GM19099 (cell line): Measurements from ENCODE around the gene EME2.

Experiments
- POLR2A ChIP-seq: IDR thresholded peaks from 3 replicates; pipeline ENCODE4 v1.6.1; 2011; ENCODE audit warnings: low read depth; ENCODE audit not compliant: insufficient read length; ENCODE audit errors: extremely low read depth

EME2 gene

GRCh38 chr16:1772362-1772907 lies at the start of gene EME2:
EME2 (plus strand) TSS chr16:1772810; CDS start chr16:1773228, 418 bp downstream.
- TF ChIP-seq POLR2A: no peak

GRCh38 chr16:1723450-1724147 lies 49.0 kb upstream of the EME2 start:
- TF ChIP-seq POLR2A: no peak

DNA sequence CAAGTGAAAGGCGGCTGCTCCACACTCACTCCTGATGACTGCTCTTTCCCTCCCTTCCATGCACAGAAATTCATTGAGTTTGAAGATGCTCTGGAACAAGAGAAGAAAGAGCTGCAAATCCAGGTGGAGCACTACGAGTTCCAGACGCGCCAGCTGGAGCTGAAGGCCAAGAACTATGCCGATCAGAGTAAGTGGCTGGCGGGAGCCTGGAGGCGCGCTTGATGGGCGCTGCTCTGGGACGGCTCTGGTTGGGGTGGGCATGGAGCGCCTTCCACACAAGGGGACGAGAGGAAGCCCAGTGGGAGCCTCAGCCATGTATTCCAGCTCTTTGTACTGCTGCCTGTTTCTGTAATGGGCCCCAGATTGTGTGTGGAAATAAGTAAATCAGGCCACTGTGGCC lies 48.1 kb upstream of the EME2 start:
- no peak for TF ChIP-seq POLR2A

GRCh38 chr16:1726661-1727502 lies 45.7 kb upstream of the EME2 start:
- TF ChIP-seq POLR2A: no peak

- TF ChIP-seq POLR2A: no peak
These were observed 44.7 kb upstream of the EME2 start for GRCh38 chr16:1727651-1728624.

DNA sequence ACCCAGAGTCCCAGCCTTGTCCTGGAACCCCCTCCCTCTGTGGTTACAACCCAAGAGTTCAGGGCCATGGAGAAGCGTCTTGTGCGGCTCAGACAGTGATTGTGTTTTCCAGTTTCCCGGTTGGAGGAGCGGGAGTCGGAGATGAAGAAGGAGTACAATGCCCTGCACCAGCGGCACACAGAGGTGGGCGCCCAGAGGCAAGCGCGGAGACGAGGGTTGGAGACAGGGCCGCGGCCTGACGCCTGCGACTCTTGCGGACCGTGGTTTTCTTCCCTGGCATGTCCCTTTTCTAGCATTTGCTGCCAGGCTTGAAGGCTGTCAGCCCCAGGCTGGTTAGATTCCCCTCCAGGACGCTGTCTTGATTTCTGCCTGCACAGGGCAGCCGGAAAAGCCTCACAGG lies 43.6 kb upstream of the EME2 start:
- no peak for TF ChIP-seq POLR2A

GRCh38 chr16:1729445-1729844 lies 43.2 kb upstream of the EME2 start:
- no peak for TF ChIP-seq POLR2A

DNA sequence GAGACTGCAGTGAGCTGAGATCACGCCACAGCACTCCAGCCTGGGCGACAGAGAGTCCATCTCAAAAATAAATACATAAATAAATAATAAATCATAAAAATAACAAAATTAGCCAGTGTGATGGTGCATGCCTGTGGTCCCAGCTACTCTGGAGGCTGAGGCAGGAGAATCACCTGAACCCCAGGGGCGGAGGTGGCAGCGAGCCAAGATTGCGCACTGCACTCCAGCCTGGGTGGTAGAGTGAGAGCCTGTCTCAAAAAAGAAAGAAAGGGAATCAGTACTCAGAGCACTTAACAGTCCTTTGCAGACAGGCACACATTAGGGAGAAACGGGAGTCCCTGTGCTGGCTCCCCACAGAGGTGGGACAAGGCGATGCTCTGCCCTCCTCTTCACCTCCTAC lies 41.5 kb upstream of the EME2 start:
- TF ChIP-seq POLR2A: no peak

DNA sequence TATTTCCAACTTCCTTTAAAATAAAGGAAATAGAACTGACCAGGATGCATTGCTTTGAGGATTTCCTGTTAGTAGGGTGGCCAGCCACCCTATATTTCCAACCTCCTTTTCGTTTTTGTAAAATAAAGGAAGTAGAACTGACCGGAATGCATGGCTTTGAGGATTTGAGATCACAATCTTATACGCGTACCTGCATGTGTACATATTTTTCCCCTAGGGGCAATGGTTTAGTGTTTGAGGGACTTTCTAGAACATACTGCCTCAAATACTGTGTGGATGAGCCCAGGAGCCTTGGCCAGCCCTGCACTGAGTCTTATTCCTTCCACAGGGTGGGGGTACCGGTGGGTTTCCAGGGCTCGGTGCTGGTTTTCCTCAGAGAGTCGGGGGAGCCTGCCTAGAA lies 41.0 kb upstream of the EME2 start:
- no peak for TF ChIP-seq POLR2A

DNA sequence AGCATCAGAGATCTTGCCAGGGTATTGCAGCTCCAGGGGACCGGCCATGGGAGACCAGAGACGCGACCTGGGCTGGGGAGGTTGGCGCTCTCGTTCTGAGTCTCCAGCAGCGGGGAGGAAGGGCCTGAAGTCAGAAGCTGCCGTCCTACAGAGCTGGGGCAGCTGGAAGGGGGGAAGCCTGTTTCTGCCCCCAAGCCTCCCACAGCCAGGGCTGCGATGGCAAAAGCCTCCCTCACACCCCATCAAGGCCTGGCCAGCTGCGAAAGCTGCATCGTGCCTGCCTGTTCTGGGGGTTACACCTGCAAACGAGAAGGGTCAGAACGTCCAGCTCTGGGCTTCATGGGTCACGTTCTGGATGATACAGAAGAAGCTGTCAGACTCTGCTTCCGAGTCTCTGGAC lies 40.5 kb upstream of the EME2 start:
- TF ChIP-seq POLR2A: no peak

DNA sequence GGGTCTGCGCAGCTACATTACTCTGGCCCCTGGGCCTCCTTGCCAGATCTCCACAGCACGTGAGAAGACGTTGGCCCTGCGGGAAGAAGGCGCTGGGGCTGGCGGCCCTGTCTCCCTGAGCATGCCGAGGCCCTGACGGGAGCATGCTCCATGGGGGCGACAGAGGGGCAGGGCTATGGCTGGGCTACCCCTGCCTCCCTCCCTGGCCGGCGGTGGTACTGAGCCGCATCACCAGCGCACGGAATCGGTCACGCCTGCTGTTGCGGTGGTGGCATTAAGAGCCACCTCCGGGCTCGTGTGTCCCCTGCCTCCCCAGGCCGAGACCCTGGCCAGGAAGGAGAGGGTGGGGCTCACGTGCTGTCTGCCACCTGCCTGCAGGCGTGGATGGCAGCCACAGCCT lies 38.5 kb upstream of the EME2 start:
- TF ChIP-seq POLR2A: no peak

GRCh38 chr16:1734816-1735215 lies 37.8 kb upstream of the EME2 start:
- TF ChIP-seq POLR2A: no peak

GRCh38 chr16:1740234-1740633 lies 32.4 kb upstream of the EME2 start:
- TF ChIP-seq POLR2A: no peak

DNA sequence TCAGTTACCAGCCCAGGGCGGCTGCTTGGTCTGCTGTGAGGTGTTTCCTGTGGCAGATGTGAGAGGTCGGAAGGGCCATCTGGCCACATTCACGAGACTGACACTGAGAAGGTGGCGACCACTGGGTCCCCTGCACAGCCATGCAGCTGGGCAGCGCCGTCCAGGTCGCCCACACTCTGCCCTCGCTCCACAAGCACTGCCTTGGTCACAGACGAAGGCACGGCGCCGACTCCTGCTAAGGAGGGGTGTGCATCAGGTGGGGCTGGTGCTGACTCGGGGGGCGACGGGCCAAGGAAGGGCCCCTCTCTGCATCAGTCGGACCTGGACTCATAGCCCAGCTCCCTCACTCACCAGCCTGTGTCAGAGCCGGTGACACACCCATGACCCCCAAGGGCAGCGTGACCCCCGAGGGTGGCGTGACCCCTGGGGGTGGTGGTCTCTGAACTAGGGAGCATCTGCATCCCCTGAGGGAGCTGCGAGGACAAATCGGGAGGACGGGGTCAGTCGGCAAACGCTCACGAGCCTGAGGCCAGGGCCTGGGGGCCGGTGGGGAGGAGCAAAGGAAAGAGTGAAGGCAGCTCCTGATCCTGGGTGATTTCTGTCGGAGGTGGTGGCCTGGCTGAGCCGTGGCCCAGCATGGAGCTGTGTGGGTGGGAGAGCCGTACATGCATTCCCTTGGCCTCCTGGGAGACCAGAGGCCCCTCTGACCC lies 31.7 kb upstream of the EME2 start:
- no peak for TF ChIP-seq POLR2A
